Measurements from ENCODE around the gene AFG1L.

Gene AFG1L

GRCh38 chr6:108497883-108498282 is 203.0 kb downstream of the AFG1L start:
- TF ChIP-seq REST (IDR thresholded peaks at IDR 0.05; ENCODE audit: insufficient replicate concordance, low read depth) (no peak), CTCF (IDR thresholded peaks at IDR 0.05; ENCODE audit: insufficient read depth, low read length) (peak; percentile 51)
- peak in 1 of 2 experiments; percentile 66 for DNase-seq (ENCODE audit: low read depth in 1 of 2, low spot score in 1 of 2)
- no peak overlapping the region for H3K4me3 ChIP-seq (replicated peaks; ENCODE audit: insufficient read depth, low read length)
- no peaks in the 10 kb centered on the region for H3K27me3 ChIP-seq (ENCODE audit: insufficient read depth, poor library complexity, severe bottlenecking)
- H3K27ac ChIP-seq (replicated peaks): no peak overlapping the region

- Histone ChIP-seq H3K27me3 (ENCODE audit: insufficient read depth, poor library complexity, severe bottlenecking) (no peaks in the 10 kb centered on the region), H3K4me3 (replicated peaks; ENCODE audit: insufficient read depth, low read length) (no peak overlapping the region), H3K27ac (replicated peaks) (no peak overlapping the region)
- TF ChIP-seq REST (IDR thresholded peaks at IDR 0.05; ENCODE audit: insufficient replicate concordance, low read depth) (no peak), SPI1 (IDR thresholded peaks at IDR 0.05; ENCODE audit: borderline replicate concordance, low read depth) (no peak), CTCF (IDR thresholded peaks at IDR 0.05; ENCODE audit: insufficient read depth, low read length) (no peak), POLR2AphosphoS5 (IDR thresholded peaks at IDR 0.05; ENCODE audit: low read depth) (no peak), GABPA (IDR thresholded peaks at IDR 0.05; ENCODE audit: low read depth) (no peak)
- DNase-seq (ENCODE audit: low read depth in 1 of 2, low spot score in 1 of 2): no peak
Observed at GRCh38 chr6:108501559-108501958, 206.7 kb downstream of the AFG1L start.

- Histone ChIP-seq H3K4me3 (replicated peaks; ENCODE audit: insufficient read depth, low read length) (no peak overlapping the region), H3K27ac (replicated peaks) (no peak overlapping the region), H3K27me3 (ENCODE audit: insufficient read depth, poor library complexity, severe bottlenecking) (no peaks in the 10 kb centered on the region)
- TF ChIP-seq SPI1 (IDR thresholded peaks at IDR 0.05; ENCODE audit: borderline replicate concordance, low read depth) (no peak), POLR2AphosphoS5 (IDR thresholded peaks at IDR 0.05; ENCODE audit: low read depth) (no peak), REST (IDR thresholded peaks at IDR 0.05; ENCODE audit: insufficient replicate concordance, low read depth) (no peak), GABPA (IDR thresholded peaks at IDR 0.05; ENCODE audit: low read depth) (no peak), CTCF (IDR thresholded peaks at IDR 0.05; ENCODE audit: insufficient read depth, low read length) (no peak)
- peak in 1 of 2 experiments; percentile 11 for DNase-seq (ENCODE audit: low read depth in 1 of 2, low spot score in 1 of 2)
Observed at GRCh38 chr6:108502832-108503231, 208.0 kb downstream of the AFG1L start.

All from HL-60 (cell line).